Activated CD4-positive, alpha-beta T cell treated with anti-CD3 and anti-CD28 coated beads, Interleukin-2, amount 10 ng/mL, durations not matched to agents 24 days and 14 days (primary cell): ENCODE measurements around the gene CMC2. TPM values are rescaled to one million over a fixed set of nuclear protein-coding genes. Genes with fewer than 3 reads are reported as not detected.

Experiments used
- DNase-seq: peaks from one replicate; pipeline ENCODE4 v3.0.0; 2022
- H3K27ac Mint-ChIP-seq: one replicate; pipeline ENCODE4 v1.8.0; 2022; ENCODE audit warnings: mild to moderate bottlenecking, mixed read lengths
- H3K27me3 Mint-ChIP-seq: one replicate; pipeline ENCODE4 v1.8.0; 2022; ENCODE audit warnings: mixed read lengths
- H3K36me3 Mint-ChIP-seq: one replicate; pipeline ENCODE4 v1.8.0; 2022; ENCODE audit warnings: low read depth, mild to moderate bottlenecking, mixed read lengths
- H3K4me1 Mint-ChIP-seq: one replicate; pipeline ENCODE4 v1.8.0; 2021; ENCODE audit warnings: mixed read lengths
- H3K4me3 Mint-ChIP-seq: one replicate; pipeline ENCODE4 v1.8.0; 2022; ENCODE audit warnings: mild to moderate bottlenecking, moderate library complexity, mixed read lengths
- H3K9me3 Mint-ChIP-seq: one replicate; pipeline ENCODE4 v1.8.0; 2021; ENCODE audit warnings: mixed read lengths
- intact Hi-C: fragments of 100-400 bp; cut with micrococcal nuclease; formaldehyde crosslinking; loops from one replicate; pipeline ENCODE4 v1.15.1; 2023
- total RNA-seq: library from RNA; stranded (reverse); gene quantifications from 2 replicates; pipeline ENCODE4 v1.2.3, GENCODE V29; 2022

Gene CMC2
- total RNA-seq, 1 donor from 2014 or later, result 130 TPM

DNA sequence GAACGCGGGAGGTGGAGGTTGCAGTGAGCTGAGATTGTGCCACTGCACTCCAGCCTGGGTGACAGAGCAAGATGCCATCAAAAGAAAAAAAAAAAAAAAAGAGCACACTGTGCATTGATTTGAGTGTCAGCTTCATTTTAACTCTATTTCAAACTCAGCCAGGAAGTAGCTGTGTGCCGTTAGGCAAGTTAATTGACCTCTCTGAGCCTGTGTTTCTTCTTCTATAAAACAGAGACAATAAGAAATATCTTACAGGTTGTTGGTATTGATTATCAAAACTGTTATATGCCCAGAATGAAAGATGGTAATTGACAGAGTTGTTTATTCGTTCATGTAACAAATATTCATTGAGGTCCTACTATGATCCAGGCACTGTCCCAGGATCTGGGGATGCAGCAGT lies 83.3 kb downstream of the CMC2 start:
- DNase-seq, result no peak
- intact Hi-C loops, result no loop called here
- Mint-ChIP-seq H3K27ac (no peak overlapping the region), H3K4me1 (no peaks in the 10 kb centered on the region), H3K4me3 (no peak overlapping the region), H3K9me3 (peaks cover 3% of the 10 kb centered on the region), H3K27me3 (no peaks in the 10 kb centered on the region), H3K36me3 (no peaks in the 10 kb centered on the region)

Other genes with a start within 250 kb of the CMC2 start
- gene CDYL2, start 202.3 kb downstream of the CMC2 start, total RNA-seq, result 63.3 and 66.9 TPM in 2 replicates
- gene CENPN, start 329 bp upstream of the CMC2 start, total RNA-seq, result 61.8 and 63.3 TPM in 2 replicates
- gene ATMIN, start 29.0 kb upstream of the CMC2 start, total RNA-seq, result 31.1 and 33.5 TPM in 2 replicates
- gene C16orf46, start 70.4 kb upstream of the CMC2 start, total RNA-seq, result 0.54 and 0.86 TPM in 2 replicates
- gene GCSH, start 89.5 kb upstream of the CMC2 start, total RNA-seq, result 20.8 and 22.9 TPM in 2 replicates
- gene BCO1, start 231.8 kb upstream of the CMC2 start, total RNA-seq, result not detected in 2 replicates